GM19324 (cell line): ENCODE data around the gene DLGAP4.
A peak's percentile ranks its signal among the peaks of the same experiment; 100 is the strongest.
"Not testable (repeated sequence)": the region's sequence is repeated elsewhere in the genome, so short reads cannot be mapped to it uniquely, and the experiment has no call there.

ENCODE experiments used
- ATAC-seq: cut with Tn5 transposase; IDR thresholded peaks from one replicate; pipeline ENCODE4 v1.9.1; 2021; ENCODE audit warnings: mild to moderate bottlenecking, moderate library complexity; ENCODE audit not compliant: unreplicated experiment, low FRiP score

DLGAP4 gene

DNA sequence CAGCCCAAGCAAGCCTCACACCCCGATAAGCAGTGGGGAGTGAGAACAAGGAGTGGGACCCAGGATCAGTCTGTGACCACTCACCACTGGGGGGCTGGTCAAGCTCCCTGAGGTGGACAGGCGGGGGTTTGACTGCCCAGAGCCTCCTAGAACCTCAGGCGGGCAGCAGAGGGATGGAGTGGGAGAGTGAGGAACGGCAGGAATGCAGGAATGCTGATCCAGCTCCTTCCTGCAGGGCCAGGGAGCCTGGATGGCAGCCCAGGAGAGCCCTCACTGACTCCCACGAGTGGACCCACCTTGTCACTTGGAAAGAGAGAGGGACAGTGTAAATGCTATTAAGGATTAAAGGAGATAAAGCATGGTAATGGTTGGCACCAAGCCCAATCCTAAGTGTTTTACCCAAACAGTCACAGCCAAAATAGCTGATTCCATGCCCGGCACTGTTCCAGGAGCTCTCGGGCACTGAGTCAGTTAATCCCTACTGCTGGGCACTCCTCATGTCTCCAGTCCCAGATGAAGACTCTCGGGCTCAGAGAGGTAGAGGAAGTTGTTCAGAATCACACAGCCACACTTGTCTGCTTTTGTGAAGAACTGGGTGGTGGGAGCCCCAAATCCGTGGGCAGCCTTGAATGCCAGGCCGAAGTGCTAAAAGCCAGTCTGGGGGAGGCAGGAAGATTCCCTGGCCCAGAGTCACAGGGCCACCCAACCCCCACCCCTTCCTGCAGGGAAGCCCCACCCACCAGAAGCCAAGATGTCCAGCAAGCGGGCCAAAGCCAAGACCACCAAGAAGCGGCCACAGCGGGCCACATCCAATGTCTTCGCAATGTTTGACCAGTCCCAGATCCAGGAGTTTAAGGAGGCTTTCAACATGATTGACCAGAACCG lies 238.2 kb downstream of the DLGAP4 start:
- ATAC-seq = no peak

DNA sequence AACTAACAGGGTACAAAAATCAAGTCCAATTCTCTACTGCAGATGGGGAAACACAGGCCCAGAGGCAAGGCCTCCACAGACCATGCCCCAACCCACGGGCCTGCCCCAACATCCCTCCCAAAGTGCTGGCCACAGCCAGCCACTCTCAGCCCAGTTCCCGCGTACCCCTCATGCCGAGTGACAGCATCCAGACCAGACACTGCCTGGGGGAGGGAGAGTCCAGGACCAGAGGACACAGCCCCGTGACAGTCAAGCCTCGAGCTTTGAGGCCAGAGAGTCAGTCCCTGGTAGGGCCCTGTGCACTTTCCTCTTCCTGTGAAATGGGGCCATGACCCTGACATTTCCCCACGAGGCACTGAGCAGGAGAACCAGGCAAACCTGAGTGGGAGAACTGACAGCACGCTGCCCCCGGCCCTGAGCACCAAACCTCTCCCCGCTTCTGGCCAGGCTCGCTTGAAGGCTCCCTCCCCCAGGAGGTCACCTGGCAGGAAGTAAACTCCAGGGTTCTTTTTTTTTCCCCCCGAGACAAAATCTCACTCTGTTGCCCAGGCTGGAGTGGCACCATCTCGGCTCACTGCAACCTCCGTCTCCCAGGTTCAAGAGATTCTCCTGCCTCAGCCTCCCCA lies 240.1 kb downstream of the DLGAP4 start:
- ATAC-seq = no peak

DNA sequence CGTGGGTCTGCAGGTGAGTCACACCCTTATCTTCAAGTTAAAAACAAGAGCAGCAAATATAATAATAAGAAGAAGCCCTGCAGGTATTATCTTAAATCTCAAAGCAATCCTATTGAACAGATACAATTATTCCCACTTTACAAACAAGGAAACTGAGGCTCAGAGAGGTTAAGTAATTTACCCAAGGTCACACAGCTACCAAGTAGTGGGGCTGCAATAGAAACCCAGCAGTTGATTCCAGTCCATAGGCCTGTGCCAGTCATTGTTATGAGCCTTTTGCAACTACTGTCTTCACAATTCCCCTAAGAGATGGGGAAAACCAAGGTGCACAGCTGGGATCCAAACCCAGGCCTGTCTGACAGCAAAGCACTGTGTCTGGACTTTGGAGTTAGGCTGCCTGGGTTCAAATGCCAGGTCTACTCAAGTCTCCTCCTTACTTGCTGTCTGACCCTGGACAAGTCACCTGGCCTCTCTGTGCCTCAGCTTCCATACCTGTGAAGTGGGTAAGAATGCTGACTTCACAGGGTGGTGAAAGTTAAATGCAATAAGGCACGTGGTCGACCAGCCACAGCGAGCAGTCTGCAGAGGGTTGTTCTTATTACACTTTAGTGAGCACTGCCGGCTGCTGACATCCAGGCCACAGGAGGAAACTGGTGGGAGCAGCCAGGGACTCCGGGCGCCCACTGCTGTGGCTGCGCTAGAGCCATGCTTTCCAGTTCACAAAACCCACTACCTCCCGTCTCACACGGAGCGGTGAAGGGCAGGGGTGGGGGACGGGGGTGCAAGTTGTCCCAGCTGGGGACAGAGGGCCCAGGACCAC lies 241.3 kb downstream of the DLGAP4 start:
- no peak for ATAC-seq

DNA sequence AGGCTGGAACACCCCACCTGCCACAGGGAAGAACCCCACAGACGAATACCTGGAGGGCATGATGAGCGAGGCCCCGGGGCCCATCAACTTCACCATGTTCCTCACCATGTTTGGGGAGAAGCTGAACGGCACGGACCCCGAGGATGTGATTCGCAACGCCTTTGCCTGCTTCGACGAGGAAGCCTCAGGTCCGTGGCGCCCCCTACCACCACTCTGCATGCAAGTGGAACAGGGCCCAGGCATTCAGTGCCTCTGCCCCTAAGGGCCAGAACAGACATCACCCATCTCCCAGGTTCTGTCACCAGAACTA lies 241.8 kb downstream of the DLGAP4 start:
- ATAC-seq = no peak

DNA sequence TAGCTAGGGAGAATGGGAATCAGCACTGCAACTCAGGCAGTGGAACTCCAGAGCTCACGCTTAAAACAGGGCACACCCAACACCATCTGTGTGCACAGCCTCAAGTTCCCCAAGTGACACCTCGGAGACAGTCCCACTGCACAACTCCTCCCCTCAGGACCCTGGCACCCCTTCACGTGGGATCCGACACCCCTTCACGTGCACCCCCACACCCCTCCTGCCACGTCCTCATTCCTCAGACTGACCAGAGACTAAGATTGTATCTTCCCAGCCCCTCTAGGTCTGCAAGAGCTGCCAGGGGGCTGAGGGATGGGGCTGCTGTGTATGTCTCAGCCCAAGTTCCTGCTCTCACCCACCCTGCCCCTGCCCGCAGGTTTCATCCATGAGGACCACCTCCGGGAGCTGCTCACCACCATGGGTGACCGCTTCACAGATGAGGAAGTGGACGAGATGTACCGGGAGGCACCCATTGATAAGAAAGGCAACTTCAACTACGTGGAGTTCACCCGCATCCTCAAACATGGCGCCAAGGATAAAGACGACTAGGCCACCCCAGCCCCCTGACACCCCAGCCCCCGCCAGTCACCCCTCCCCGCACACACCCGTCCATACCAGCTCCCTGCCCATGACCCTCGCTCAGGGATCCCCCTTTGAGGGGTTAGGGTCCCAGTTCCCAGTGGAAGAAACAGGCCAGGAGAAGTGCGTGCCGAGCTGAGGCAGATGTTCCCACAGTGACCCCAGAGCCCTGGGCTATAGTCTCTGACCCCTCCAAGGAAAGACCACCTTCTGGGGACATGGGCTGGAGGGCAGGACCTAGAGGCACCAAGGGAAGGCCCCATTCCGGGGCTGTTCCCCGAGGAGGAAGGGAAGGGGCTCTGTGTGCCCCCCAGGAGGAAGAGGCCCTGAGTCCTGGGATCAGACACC lies 242.8 kb downstream of the DLGAP4 start:
- no peak for ATAC-seq

DNA sequence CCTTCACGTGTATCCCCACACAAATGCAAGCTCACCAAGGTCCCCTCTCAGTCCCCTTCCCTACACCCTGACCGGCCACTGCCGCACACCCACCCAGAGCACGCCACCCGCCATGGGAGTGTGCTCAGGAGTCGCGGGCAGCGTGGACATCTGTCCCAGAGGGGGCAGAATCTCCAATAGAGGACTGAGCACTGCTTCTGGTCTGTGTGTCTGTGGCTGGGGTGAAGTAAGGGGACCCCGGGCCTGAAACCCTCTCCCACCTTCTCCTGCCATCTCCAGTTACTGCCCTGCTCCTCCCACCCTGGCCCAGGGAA lies 243.4 kb downstream of the DLGAP4 start:
- no peak for ATAC-seq

DNA sequence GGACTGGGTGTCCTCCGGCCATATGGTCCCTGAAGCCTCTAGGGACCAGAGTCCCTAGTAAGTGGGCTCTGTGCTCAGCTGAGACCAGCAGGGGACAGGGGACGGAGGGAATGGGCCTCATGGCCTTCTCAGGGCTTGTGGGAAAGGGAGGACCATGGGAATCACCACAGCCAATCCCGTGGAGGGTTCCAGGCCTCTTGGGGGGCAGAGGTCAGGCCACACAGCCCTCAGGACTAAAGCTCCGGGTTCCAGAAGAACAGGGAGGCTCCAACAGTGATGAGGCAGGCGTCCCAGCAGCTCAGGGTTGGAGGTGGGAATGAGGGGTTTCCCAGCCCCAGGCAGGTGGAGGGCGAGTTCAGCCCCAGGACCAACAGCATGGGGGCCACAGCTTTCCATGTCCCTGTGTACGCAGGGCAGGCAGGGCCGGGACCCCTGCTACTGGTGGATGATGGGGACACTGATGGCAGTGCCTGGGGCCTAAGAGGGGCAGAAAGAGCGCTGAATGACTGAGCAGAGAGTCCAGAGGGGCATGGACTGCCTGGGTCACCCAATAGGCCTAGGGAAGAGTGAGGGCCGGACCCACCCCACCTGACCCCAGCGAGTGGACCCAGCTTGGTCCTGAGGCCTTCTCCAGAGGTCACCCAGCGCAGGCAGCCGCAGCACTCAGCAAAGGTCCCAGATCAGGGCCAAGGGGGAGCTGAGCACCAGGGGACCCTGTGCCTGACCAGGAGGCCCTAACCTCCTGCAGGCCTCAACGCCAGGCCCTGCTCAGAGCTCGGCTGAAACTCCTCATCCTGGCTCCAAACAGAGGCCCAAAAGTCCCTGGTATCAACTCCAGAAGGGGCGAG lies 244.0 kb downstream of the DLGAP4 start:
- ATAC-seq = no peak

DNA sequence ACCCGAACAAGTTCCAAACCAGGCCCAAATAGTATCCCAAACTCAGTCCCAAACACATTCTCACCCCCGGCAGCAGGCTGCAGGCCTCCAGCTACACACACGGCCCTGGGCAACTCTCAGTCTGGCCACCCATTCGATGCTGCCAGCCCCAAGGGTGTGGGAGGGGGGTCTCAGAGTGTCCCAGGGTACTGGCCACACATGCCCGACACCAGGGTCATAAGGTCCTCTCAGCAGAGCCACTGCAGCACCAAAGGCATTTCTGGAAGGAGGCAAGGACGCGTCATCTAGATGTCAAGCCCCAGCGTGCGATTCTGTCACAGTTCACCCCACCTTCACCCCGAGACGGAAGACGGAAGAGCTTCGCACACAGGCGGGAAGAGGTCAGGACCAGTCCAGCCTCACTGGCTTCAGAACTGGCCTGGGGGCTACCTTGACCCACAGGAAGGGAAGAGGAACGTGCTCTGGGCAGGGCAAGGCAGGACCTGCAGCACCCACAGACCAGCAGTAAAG lies 244.7 kb downstream of the DLGAP4 start:
- ATAC-seq = no peak

DNA sequence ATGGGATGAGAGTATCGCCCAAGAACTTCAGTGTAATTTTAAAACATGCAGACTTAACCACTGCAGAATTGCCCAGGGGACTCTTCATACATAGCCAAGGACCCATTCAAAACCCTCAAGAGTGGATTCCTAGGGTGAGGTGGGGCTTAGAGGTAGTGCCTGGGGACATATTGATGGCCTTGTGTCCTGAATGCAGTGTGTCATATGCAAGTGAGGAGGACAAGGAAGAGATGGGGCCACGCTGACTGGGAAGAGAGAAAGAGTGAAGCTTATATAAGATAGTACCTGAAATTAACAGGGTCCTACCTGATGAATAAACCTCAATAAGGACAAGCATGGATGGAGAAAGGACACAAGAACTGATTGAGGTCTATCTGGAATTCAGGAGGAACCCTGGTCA lies 249.1 kb downstream of the DLGAP4 start:
- no peak for ATAC-seq

DNA sequence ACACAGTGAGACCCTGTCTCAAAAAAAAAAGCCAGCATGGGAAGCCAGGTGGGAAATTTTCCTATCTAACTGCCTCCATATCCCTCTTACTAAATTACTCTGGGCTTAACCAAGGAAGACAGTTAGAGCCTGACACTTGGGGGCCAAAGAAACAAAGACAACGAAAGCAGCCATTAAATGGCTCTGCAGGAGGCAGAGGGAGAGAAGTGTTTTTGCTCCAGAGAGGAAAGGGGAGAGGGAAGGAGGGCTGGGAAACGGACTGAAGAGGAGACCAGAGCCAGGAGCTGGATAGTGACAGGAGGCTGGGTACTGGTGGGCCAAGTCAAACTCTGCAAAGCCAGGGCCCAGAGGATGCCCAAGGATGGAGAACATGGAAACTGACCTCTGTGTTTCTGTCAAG lies 256.6 kb downstream of the DLGAP4 start:
- ATAC-seq = no peak

DNA sequence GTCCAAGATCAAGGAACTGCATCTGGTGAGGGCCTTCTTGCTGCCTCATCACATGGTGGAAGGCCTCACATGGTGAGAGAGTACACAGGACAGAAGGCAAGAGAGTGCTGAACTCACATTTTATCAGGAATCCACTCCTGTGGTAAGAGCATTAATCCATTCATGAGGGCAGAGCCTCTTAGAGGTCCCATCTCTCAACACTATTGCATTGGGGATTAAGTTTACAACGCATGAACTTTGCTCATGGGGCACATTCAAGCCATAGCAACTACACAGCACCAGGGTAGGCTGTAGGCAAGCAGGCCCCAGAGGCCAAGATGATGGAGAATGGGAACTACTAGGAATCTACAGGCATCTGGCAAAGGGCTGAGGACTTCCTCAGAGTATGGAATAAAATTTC lies 257.2 kb downstream of the DLGAP4 start:
- ATAC-seq = no peak

DNA sequence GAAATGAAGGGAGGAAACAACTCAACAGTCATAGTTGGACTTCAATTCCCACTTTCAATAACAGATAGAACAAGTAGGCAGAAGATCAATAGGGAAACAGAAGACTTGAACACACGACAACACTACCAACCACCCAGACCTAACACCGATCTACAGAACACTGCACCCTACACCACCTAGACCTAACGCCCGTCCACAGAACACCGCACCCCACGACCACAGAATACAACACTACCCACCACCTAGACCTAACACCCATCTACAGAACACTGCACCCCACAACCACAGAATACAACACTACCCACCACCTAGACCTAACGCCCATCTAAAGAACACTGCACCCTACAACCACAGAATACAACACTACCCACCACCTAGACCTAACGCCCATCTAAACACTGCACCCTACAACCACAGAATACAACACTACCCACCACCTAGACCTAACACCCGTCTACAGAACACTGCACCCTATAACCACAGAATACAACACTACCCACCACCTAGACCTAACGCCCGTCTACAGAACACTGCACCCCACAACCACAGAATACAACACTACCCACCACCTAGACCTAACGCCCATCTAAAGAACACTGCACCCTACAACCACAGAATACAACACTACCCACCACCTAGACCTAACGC lies 258.1 kb downstream of the DLGAP4 start:
- not testable (repeated sequence) for ATAC-seq

DNA sequence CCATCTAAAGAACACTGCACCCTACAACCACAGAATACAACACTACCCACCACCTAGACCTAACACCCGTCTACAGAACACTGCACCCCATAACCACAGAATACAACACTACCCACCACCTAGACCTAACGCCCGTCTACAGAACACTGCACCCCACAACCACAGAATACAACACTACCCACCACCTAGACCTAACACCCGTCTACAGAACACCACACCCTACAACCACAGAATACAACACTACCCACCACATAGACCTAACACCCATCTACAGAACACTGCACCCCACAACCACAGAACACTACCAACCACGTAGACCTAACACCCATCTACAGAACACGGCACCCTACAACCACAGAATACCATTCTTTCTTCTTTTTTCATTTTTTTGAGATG lies 258.6 kb downstream of the DLGAP4 start:
- ATAC-seq = not testable (repeated sequence)

DNA sequence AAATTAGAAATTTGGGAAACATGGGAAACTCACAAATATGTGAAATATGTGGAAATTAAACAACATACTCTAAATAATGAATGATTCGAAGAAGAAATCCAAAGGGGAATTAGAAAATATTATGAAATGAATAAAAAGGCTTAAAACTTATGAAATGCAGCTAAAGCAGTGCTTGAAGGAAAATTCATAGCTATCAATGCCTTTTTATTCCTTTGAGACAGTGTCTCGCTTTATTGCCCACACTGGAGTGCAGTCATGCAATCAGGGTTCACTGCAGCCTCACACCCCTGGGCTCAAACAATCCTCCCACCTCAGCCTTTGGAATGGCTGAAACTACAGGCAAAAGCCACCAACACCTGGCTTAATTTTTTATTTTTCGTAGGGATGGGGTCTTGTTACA lies 259.4 kb downstream of the DLGAP4 start:
- no peak for ATAC-seq

DNA sequence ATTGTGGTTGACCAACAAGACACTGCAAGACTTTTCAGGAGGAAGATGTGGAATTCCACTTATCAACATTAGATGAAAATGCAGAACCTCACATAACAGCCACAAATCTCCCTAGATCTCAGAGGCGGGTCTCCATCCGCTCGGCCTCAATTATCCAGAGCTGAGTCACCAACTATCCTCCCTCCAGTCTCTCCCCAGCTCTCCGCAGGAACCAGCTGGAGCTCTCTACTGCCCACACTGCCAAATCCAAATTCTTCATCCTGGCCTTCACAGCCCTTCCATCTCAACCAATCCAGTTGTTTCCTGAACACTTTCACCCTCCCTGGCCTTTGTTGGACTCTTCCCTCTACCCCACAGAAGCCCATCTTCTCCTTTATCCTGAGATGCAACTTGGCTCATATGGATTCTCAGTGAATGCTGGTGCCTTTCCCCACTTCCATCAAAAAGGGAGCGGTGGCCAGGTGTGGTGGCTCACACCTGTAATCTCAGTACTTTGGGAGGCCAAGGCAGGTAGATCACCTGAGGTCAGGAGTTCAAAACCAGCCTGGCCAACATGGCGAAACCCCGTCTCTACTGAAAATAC lies 263.8 kb downstream of the DLGAP4 start:
- ATAC-seq = no peak

DNA sequence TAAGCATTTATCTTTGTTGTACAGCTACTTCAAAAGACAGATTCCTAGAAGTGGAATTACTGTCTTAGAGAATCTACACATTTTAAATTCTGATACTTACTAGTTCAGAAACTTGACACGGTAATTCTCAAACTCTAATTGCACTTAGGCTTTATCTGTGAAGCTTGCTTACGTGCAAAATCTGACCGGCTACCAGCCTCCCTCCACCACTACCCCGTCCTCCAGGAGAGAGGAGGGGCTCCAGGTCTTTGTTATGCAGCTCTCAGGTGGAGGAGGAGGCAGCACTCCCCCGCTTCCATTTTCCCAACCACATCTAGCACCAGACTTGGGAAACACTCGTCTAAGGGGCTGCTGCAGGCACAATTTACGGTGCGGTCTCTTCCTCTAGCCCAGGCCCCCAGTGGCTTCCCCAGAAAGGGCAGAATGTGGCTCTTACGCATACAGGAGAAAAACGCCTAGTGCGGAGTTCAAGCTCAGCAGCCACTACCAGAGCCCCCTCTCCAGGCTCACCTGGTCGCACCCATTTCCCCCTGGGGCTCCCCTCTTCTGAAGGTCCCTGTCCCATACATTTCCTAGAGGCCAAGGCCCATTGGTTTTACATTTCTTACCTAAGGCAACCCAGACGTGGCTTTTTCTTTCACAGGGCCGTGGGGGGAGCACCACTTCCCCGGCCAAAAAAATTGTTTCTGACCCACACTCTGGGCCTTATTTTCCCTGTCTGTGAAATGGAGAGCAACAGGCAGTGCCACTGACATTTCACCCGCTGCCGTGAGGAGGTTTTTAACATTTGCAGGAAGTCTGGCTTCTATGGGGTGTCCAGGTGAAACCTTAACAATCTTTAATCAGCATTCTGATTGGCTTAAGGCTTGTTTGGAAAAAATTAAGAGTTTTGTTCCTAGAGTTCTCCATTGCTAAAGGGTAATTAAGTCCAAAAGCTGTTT lies 265.7 kb downstream of the DLGAP4 start:
- no peak for ATAC-seq

DNA sequence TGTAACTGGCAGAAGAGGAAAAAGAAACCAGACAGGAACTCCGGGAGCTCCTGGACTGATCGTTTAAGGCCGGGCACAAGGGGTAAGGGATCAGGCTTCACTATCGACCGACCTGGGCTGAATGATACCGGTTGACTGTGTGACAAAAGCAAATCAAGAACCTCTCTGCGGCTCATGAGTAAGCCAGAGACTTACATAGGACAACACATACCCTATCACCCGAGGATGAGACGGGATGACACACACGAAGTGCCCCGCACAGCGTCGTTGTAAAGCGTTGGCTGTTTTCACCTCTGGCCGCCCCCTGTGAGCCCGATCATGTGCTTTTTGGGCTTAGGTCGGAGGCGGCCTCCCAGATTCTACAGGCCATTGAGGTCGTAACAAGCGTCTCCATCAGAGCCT lies 266.6 kb downstream of the DLGAP4 start:
- ATAC-seq = peak; percentile 10
